ENCODE results near the gene RIMBP3B. TPM values are rescaled to one million over a fixed set of nuclear protein-coding genes. Genes with fewer than 3 reads are reported as not detected.
"Not testable (repeated sequence)": the region's sequence is repeated elsewhere in the genome, so short reads cannot be mapped to it uniquely, and the experiment has no call there.

RIMBP3B gene
- total RNA-seq, 2 donors from 2014 or later, result 0.05 to 0.11 TPM

GRCh38 chr22:21389480-21389879 is 5.9 kb downstream of the RIMBP3B start:
- H3K9ac ChIP-seq (ENCODE audit: low read depth in 2 of 2, low read length in 2 of 2); H3K4me3 ChIP-seq; H3K4me1 ChIP-seq; H3K36me3 ChIP-seq; DNase-seq; H3K27ac ChIP-seq; H3K27me3 ChIP-seq; intact Hi-C loops (cut with DNase I); H3K9me3 ChIP-seq: not testable (repeated sequence)

DNA sequence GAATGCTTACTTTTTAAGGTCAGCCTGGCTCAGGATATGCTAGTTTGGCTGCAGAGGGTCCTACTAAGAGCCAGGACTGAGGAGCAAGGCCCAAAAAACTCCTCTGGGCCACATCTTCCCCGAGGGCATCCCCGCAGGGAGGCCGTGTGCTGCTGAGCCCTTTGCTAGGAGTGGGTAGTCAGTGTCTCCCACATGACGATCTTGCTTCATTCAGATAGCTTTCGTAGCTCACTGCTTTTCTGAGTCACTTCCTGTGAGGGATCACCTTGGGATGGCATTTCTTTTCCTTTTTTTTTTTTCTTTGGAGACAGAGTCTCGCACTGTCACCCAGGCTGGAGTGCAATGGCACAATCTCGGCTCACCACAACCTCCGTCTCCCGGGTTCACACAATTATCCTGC is 6.5 kb downstream of the RIMBP3B start:
- H3K4me3 ChIP-seq; H3K4me1 ChIP-seq; H3K36me3 ChIP-seq; H3K9me3 ChIP-seq; intact Hi-C loops (cut with DNase I); H3K27me3 ChIP-seq; H3K27ac ChIP-seq; H3K9ac ChIP-seq (ENCODE audit: low read depth in 2 of 2, low read length in 2 of 2); DNase-seq: not testable (repeated sequence)

- H3K9me3 ChIP-seq; H3K9ac ChIP-seq (ENCODE audit: low read depth in 2 of 2, low read length in 2 of 2); H3K27me3 ChIP-seq; H3K4me3 ChIP-seq; H3K27ac ChIP-seq; intact Hi-C loops (cut with DNase I); DNase-seq; H3K4me1 ChIP-seq; H3K36me3 ChIP-seq: not testable (repeated sequence)
Measured at GRCh38 chr22:21394613-21395012, 11.1 kb downstream of the RIMBP3B start.

GRCh38 chr22:21401197-21401969 is 17.8 kb downstream of the RIMBP3B start:
- H3K36me3 ChIP-seq; DNase-seq; H3K27ac ChIP-seq; H3K27me3 ChIP-seq; H3K4me3 ChIP-seq; H3K9me3 ChIP-seq; H3K4me1 ChIP-seq; H3K9ac ChIP-seq (ENCODE audit: low read depth in 2 of 2, low read length in 2 of 2); intact Hi-C loops (cut with DNase I): not testable (repeated sequence)

- H3K27me3 ChIP-seq; DNase-seq; H3K36me3 ChIP-seq; intact Hi-C loops (cut with DNase I); H3K9ac ChIP-seq (ENCODE audit: low read depth in 2 of 2, low read length in 2 of 2); H3K9me3 ChIP-seq; H3K4me3 ChIP-seq; H3K27ac ChIP-seq; H3K4me1 ChIP-seq: not testable (repeated sequence)
Measured at GRCh38 chr22:21402763-21403314, 19.3 kb downstream of the RIMBP3B start.

- H3K27ac ChIP-seq; DNase-seq; H3K27me3 ChIP-seq; H3K36me3 ChIP-seq; intact Hi-C loops (cut with DNase I); H3K4me1 ChIP-seq; H3K9me3 ChIP-seq; H3K9ac ChIP-seq (ENCODE audit: low read depth in 2 of 2, low read length in 2 of 2); H3K4me3 ChIP-seq: not testable (repeated sequence)
Measured at GRCh38 chr22:21407139-21407538, 23.6 kb downstream of the RIMBP3B start.

DNA sequence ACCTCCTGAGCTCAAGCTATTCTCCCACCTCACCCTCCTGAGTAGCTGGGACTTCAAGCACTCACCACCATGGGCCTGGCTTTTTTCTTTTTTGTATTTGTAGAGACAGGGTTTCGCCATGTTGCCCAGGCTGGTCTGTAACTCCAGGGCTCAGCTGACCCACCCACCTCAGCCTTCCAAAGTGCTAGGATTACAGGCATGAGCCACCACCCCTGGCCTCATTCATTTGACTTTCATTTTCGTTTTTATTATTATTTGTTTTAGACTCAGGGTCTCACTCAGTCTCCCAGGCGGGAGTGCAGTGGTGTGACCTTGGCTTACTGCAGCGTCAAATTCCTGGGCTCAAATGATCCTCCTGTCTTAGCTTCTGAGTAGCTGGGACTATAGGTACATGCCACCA is 24.2 kb downstream of the RIMBP3B start:
- H3K9ac ChIP-seq (ENCODE audit: low read depth in 2 of 2, low read length in 2 of 2); H3K4me3 ChIP-seq; H3K9me3 ChIP-seq; intact Hi-C loops (cut with DNase I); H3K27ac ChIP-seq; DNase-seq; H3K36me3 ChIP-seq; H3K4me1 ChIP-seq; H3K27me3 ChIP-seq: not testable (repeated sequence)

DNA sequence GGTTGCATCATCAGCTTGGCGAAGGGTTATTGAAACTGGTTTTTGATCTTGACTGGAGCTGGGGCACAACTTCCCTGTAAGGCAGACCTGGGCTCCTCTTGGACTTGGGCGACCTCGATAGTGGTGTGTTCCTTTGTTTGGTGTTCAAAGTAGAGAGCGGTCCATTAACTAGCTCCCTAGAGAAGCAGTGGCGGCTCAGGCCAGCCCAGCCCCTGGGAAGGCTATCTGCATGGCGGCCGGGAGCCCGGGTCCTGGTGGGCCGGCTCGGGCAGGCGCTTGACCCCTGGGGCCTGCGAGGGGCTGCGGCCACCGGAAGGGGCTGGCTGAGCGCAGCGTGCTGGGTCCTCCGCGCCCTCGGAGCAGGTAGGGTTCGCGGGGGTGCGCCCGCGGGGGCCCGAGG is 32.8 kb downstream of the RIMBP3B start:
- H3K27me3 ChIP-seq; H3K36me3 ChIP-seq; H3K4me1 ChIP-seq; H3K9ac ChIP-seq (ENCODE audit: low read depth in 2 of 2, low read length in 2 of 2); H3K27ac ChIP-seq; DNase-seq; H3K9me3 ChIP-seq; intact Hi-C loops (cut with DNase I); H3K4me3 ChIP-seq: not testable (repeated sequence)

DNA sequence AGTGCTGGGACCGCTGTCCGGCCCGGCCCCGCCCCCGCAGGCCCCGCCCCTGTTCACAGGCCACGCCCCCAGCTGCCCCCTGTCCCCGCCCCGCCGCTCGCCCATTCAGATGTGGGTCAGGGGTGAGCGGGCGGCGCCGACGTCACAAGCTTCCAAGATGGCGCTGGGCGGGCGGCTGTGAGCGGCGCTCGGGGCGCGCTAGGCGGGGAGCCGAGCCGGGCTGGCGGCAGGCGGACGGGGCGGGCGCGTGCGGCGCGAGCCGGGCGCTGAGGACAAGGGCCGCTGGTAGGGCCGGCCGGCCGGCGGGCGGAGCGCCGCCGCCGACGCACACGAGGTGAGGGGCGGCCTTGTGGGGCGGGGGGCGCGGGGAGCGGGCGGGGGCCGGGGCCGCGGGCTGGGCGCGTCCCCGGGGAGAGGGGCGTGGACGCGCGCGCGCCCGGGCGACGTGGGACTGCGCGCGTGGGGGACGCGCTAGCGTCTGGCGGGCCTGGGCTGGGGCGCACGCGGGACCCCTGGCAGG is 33.7 kb downstream of the RIMBP3B start, which contains the start of gene HIC2:
HIC2 (plus strand) TSS at position 145 of the 520 bp plus-strand sequence. CDS start 25,461 bp downstream, outside the sequence.
- peak; percentile 13 for DNase-seq
- H3K9me3 ChIP-seq; H3K4me1 ChIP-seq; H3K9ac ChIP-seq (ENCODE audit: low read depth in 2 of 2, low read length in 2 of 2); H3K36me3 ChIP-seq; H3K27me3 ChIP-seq; H3K27ac ChIP-seq; intact Hi-C loops (cut with DNase I): not testable (repeated sequence)
- H3K4me3 ChIP-seq, result peak within 1 kb of the TSS; percentile 38

DNA sequence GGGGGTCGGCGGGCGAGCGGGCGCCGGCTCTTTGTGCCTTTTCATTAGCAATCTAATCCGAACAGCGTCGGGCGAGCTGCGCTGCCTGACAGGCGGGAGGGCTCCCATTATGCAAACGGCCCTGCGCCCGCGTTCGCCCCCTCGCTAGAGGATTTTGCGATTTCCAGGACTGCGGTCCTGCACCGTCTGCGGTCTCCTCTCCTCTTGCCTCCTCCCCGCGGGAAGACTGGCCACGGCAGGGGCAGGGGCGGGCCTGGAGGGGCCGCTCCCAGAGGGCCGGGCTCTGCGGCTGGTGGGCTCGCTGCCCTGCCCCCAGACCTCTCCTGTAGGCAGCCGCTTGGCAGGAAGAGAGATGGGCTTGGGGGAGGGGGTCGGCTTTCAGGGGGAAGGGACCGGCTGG is 34.3 kb downstream of the RIMBP3B start:
- H3K4me3 ChIP-seq, result peak overlapping the region; percentile 38
- H3K9me3 ChIP-seq; H3K27me3 ChIP-seq; H3K9ac ChIP-seq (ENCODE audit: low read depth in 2 of 2, low read length in 2 of 2); H3K36me3 ChIP-seq; H3K4me1 ChIP-seq; H3K27ac ChIP-seq; intact Hi-C loops (cut with DNase I): not testable (repeated sequence)
- peak; percentile 40 for DNase-seq

DNA sequence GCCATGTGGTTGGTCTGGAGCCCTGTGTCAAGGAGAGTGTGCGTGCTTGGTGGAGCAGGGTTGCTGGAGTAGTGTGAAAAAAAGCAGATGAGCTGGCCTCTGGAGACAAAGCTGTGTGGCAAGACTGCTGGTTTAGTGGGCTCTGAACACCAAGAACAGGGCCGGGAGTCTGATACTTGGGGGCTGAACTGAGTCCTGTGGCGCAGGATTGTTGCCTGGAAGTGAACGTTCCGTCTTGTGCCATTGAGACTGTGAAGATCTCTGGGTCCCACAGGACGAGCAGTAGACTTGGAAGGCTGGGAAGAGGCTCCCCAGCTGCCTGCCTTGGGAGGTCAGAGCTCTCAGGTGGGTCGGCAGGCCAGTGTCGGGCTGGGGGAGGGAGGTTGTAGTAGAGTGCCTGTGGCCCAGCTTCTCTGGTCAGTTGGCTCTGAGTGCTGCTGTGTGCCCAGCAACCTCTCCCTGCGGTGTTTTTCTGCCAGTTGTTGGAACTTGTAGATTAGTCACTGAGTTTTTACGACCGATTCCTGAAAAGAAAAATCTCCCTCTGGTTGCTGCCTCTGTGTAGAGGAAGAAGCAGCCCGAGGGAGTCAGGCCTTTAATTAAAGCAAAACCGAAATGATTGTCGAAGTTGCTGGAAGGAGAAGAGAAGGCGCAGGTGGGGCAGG is 35.6 kb downstream of the RIMBP3B start:
- H3K9me3 ChIP-seq; H3K4me1 ChIP-seq; H3K27me3 ChIP-seq; intact Hi-C loops (cut with DNase I); H3K27ac ChIP-seq; H3K9ac ChIP-seq (ENCODE audit: low read depth in 2 of 2, low read length in 2 of 2); H3K4me3 ChIP-seq; H3K36me3 ChIP-seq: not testable (repeated sequence)
- DNase-seq, result peak; percentile 20

GRCh38 chr22:21420180-21420763 is 36.7 kb downstream of the RIMBP3B start:
- H3K4me1 ChIP-seq; H3K27me3 ChIP-seq; H3K36me3 ChIP-seq; H3K9ac ChIP-seq (ENCODE audit: low read depth in 2 of 2, low read length in 2 of 2); H3K4me3 ChIP-seq; H3K9me3 ChIP-seq; intact Hi-C loops (cut with DNase I); H3K27ac ChIP-seq: not testable (repeated sequence)
- DNase-seq, result peak; percentile 29

GRCh38 chr22:21424084-21424709 is 40.6 kb downstream of the RIMBP3B start:
- H3K4me1 ChIP-seq; H3K27ac ChIP-seq; H3K36me3 ChIP-seq; intact Hi-C loops (cut with DNase I); H3K9ac ChIP-seq (ENCODE audit: low read depth in 2 of 2, low read length in 2 of 2); H3K9me3 ChIP-seq; H3K27me3 ChIP-seq; DNase-seq; H3K4me3 ChIP-seq: not testable (repeated sequence)
